Measurements from ENCODE around the gene EIF4G3.

GRCh38 chr1:20988943-20989342, 187.8 kb downstream of the EIF4G3 start:
- TF ChIP-seq NFIC (IDR thresholded peaks at IDR 0.05; ENCODE audit: borderline replicate concordance), result no peak
- TF ChIP-seq, protein P1, sequence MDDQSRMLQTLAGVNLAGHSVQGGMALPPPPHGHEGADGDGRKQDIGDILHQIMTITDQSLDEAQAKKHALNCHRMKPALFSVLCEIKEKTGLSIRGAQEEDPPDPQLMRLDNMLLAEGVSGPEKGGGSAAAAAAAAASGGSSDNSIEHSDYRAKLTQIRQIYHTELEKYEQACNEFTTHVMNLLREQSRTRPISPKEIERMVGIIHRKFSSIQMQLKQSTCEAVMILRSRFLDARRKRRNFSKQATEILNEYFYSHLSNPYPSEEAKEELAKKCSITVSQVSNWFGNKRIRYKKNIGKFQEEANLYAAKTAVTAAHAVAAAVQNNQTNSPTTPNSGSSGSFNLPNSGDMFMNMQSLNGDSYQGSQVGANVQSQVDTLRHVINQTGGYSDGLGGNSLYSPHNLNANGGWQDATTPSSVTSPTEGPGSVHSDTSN (IDR thresholded peaks at IDR 0.05), result no peak
- TF ChIP-seq, protein P2, sequence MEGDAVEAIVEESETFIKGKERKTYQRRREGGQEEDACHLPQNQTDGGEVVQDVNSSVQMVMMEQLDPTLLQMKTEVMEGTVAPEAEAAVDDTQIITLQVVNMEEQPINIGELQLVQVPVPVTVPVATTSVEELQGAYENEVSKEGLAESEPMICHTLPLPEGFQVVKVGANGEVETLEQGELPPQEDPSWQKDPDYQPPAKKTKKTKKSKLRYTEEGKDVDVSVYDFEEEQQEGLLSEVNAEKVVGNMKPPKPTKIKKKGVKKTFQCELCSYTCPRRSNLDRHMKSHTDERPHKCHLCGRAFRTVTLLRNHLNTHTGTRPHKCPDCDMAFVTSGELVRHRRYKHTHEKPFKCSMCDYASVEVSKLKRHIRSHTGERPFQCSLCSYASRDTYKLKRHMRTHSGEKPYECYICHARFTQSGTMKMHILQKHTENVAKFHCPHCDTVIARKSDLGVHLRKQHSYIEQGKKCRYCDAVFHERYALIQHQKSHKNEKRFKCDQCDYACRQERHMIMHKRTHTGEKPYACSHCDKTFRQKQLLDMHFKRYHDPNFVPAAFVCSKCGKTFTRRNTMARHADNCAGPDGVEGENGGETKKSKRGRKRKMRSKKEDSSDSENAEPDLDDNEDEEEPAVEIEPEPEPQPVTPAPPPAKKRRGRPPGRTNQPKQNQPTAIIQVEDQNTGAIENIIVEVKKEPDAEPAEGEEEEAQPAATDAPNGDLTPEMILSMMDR (IDR thresholded peaks at IDR 0.05), result no peak
